ENCODE results near the gene TSPAN31.

Gene TSPAN31

DNA sequence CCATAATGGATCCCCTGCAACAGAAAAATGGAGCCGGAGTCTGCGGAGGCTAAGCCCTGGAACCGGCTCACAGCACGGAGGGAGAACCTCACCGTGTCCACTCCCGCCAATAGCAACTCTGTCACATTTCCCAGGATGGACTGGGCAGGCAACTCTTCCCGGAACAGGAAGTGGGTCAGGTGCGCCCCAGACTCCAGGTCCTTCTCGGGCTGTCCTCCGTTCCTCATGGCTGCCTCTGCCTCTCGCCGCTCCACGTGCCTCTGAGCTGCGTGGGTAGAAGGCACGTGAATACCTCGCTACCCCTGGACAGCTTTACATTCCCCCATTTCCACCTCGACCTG lies 19.8 kb downstream of the TSPAN31 start:
- peak overlapping the region; percentile 9 for H3K4me3 ChIP-seq (ENCODE audit: extremely low read depth, insufficient read depth, low read length, poor library complexity, severe bottlenecking)
- peaks cover 15% of the 10 kb centered on the region for H3K36me3 ChIP-seq (ENCODE audit: control insufficient read depth, insufficient read depth, low read length)
- H3K4me1 ChIP-seq (ENCODE audit: control insufficient read depth, insufficient read depth, low read length, poor library complexity, severe bottlenecking), result peaks cover 10% of the 10 kb centered on the region
- 23 to 29% methylated on average over 16 of the region's 17 CpGs for WGBS, 2 experiments (ENCODE audit: insufficient coverage in 2 of 2)
- no peak overlapping the region for H3K27ac ChIP-seq (ENCODE audit: low read depth, low read length, severe bottlenecking)
- H3K9me3 ChIP-seq (ENCODE audit: control insufficient read depth, low read length), result no peaks in the 10 kb centered on the region

DNA sequence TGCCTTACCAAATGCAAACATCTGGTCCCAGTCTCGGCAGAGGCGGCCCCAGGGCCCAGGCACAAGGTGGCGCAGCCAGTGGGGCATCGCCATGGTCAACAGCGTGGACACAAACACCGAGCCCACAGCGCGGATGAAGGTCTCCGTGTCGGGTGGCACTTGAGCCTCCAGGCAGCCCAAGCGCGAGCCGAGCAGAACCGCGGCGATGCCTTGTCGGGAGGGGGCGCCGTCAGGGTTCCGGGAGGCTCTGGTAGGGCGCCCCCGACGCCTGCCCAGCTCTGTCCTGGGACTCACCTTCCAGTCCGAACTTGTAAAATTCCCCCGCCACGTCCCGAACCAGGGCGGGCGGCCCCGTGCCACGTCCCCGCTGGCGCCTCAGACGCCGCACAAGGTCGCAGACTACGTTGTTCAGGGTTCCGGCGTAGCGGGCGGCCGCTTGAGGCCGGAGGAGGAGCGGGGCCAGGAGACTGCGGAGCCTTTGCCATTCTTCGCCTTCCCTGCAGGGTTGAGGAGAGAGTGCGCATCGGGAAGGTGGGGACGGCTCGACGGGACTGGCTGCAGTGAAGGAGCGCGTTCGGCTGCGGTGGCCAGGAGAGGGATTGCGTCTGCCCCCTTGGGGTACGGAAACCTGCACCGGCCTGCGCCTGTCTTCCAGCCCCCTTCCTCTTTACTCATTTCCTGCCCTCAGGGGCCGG lies 20.3 kb downstream of the TSPAN31 start:
- Histone ChIP-seq H3K36me3 (ENCODE audit: control insufficient read depth, insufficient read depth, low read length) (peaks cover 18% of the 10 kb centered on the region), H3K4me1 (ENCODE audit: control insufficient read depth, insufficient read depth, low read length, poor library complexity, severe bottlenecking) (peaks cover 10% of the 10 kb centered on the region), H3K27ac (ENCODE audit: low read depth, low read length, severe bottlenecking) (no peak overlapping the region), H3K4me3 (ENCODE audit: extremely low read depth, insufficient read depth, low read length, poor library complexity, severe bottlenecking) (peak overlapping the region; percentile 9), H3K9me3 (ENCODE audit: control insufficient read depth, low read length) (no peaks in the 10 kb centered on the region)
- WGBS, 2 experiments (ENCODE audit: insufficient coverage in 2 of 2), result 1 to 3% methylated on average over 52 to 60 of the region's 60 CpGs

DNA sequence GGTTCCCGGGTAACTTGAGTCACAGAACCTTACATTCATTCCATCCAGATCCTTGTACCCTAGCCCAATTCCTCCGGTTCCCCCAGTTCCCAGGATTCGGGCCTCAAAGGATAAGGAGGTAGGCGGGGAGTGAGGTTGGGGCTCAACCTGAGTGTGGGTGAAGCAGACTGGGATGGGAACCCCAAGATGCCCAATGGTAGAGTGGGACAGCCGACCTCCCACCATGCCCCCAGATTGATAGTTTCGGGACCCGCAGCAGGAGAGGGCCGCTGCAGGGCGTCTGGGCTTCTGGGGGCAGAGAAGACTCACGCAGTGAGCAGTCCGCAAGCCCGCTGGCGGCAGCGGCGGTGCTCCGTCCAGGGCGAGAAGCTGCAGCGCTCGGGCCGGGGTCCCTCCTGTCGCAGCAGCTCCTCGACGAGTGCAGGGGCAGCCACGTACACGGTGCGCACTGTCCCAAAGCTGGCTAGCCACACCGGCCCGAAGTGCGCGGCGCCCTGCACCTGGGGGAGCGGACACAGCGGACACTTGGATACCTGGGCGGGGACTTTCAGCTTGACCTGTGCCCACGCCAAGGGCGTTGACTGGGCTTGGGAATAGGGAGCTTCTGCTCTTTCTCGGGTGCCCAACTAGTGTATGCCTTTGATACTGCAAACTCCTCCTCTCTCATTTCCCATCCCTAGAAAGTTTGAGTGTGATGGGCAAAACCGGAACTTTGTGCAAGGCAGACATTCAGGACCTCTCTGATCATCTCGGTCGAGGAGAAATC lies 21.0 kb downstream of the TSPAN31 start:
- 3 to 7% methylated on average over 27 to 32 of the region's 40 CpGs for WGBS, 2 experiments (ENCODE audit: insufficient coverage in 2 of 2)

DNA sequence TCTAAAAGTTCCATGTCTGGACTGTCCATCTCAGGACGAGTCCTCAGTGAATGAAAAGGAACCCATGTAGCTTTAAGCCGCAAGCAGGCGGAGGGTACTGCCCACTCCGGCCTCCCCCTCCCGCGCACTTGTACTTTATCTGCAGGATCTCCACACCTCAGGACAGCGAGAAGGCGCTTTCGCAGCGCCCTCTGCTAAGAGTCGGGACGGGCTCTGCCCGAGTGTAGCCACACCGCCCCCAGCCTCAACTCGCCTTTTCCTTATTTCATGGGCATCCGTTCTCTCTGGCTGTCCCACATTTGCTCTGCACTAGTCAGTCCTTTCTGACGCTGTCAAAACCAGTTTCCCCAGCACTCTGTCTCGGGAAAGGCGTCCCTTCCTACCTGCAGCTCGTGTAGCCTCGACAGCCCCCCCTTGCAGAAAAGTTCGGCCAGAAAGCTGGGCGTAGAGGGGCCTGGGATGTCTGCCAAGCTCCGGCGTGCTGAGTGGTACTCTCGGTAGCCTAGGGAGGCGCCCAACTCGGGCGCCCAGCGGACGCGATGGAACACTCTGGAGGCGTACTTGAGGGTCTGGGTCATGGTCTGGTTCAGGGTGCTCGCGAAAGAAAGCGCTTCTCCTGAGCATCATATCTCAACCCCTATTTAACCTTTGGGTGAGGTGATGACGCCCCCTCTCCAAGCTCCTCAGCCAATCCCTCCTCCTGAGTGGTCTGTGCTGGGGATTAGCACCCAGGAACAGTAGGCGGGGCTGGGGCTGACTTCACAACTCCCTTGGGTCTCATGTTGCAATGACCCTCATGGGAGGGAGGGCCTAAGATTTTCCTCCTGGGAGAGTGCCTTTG lies 21.8 kb downstream of the TSPAN31 start, which contains the start of gene CYP27B1:
Gene CYP27B1 (minus strand): TSS at position 615 of the 841 bp plus-strand sequence. CDS start 37 bp downstream, at position 578.
- no peaks in the 10 kb centered on the region for H3K9me3 ChIP-seq (ENCODE audit: control insufficient read depth, low read length)
- 5 to 6% methylated on average over 29 to 31 of the region's 38 CpGs for WGBS, 2 experiments (ENCODE audit: insufficient coverage in 2 of 2)
- H3K27ac ChIP-seq (ENCODE audit: low read depth, low read length, severe bottlenecking), result no peak within 1 kb of the TSS
- peaks cover 13% of the 10 kb centered on the region for H3K4me1 ChIP-seq (ENCODE audit: control insufficient read depth, insufficient read depth, low read length, poor library complexity, severe bottlenecking)
- H3K36me3 ChIP-seq (ENCODE audit: control insufficient read depth, insufficient read depth, low read length), result peaks cover 25% of the 10 kb centered on the region
- H3K4me3 ChIP-seq (ENCODE audit: extremely low read depth, insufficient read depth, low read length, poor library complexity, severe bottlenecking), result no peak within 1 kb of the TSS

More for the DNA sequence above, 21.0 kb downstream of the TSPAN31 start:
- Histone ChIP-seq H3K9me3 (ENCODE audit: control insufficient read depth, low read length) (no peaks in the 10 kb centered on the region), H3K4me1 (ENCODE audit: control insufficient read depth, insufficient read depth, low read length, poor library complexity, severe bottlenecking) (peaks cover 10% of the 10 kb centered on the region), H3K27ac (ENCODE audit: low read depth, low read length, severe bottlenecking) (no peak overlapping the region), H3K36me3 (ENCODE audit: control insufficient read depth, insufficient read depth, low read length) (peaks cover 23% of the 10 kb centered on the region), H3K4me3 (ENCODE audit: extremely low read depth, insufficient read depth, low read length, poor library complexity, severe bottlenecking) (peak overlapping the region; percentile 9)

DNA sequence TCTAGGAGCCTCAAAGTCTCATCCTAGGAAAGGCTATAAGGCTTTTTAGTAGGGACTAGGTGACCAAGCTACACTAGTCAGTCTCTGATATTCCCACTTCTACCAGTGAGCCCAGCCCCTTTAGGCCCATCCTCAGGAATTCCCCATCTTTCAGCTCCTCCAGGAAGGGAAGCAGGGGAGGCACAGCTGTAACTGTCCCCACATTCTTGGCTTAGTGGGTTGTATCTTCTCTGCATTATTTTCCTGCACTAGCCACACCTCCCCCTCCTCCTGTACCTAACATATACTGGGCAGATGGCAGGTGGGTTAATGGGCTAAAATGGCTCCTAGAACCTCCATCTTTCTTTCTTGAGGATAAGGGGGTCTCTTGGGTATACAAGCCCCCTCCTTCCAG lies 22.5 kb downstream of the TSPAN31 start:
- H3K27ac ChIP-seq (ENCODE audit: low read depth, low read length, severe bottlenecking), result no peak overlapping the region
- H3K9me3 ChIP-seq (ENCODE audit: control insufficient read depth, low read length), result no peaks in the 10 kb centered on the region
- peaks cover 25% of the 10 kb centered on the region for H3K36me3 ChIP-seq (ENCODE audit: control insufficient read depth, insufficient read depth, low read length)
- no peak overlapping the region for H3K4me3 ChIP-seq (ENCODE audit: extremely low read depth, insufficient read depth, low read length, poor library complexity, severe bottlenecking)
- peaks cover 13% of the 10 kb centered on the region for H3K4me1 ChIP-seq (ENCODE audit: control insufficient read depth, insufficient read depth, low read length, poor library complexity, severe bottlenecking)

DNA sequence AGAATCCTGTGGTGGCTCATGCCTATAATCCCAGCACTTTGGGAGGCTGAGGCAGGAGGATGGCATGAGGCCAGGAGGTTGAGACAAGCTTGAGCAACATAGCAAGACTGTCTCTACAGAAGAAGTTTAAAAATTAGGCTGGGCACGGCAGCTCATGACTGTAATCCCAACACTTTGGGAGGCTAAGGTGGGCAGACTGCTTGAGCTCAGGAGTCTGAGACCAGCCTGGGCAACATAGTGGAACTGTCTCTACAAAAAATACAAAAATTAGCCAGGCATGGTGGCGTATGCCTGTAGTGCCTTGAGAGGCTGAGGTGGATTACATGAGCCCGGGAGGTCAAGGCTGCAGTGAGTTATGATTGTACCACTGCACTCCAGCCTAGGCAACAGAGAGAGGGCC lies 23.0 kb downstream of the TSPAN31 start:
- 90 to 100% methylated on average over 1 to 3 of the region's 3 CpGs for WGBS, 2 experiments (ENCODE audit: insufficient coverage in 2 of 2)
- H3K36me3 ChIP-seq (ENCODE audit: control insufficient read depth, insufficient read depth, low read length), result peaks cover 25% of the 10 kb centered on the region
- no peaks in the 10 kb centered on the region for H3K9me3 ChIP-seq (ENCODE audit: control insufficient read depth, low read length)
- peaks cover 13% of the 10 kb centered on the region for H3K4me1 ChIP-seq (ENCODE audit: control insufficient read depth, insufficient read depth, low read length, poor library complexity, severe bottlenecking)
- H3K4me3 ChIP-seq (ENCODE audit: extremely low read depth, insufficient read depth, low read length, poor library complexity, severe bottlenecking), result no peak overlapping the region
- H3K27ac ChIP-seq (ENCODE audit: low read depth, low read length, severe bottlenecking), result no peak overlapping the region

DNA sequence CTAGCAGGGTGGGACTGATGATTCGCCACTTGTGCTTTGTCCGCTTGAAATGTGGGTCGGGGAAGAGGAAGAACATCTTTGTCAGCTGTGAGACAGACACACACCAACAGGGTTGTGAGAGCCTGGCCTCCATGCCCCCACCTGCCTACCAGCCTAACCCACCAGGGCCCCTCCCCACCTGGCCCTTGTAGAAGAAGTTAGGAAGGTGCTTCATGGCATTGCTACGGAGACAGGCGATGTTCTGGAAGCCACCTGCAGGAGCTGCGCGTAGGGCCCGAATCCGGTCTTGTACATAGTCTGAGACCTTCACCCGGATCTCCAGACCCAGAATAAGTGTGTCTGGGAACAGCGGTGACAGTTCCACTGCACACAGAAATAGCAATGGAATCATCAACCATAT lies 24.8 kb downstream of the TSPAN31 start:
- peaks cover 13% of the 10 kb centered on the region for H3K4me1 ChIP-seq (ENCODE audit: control insufficient read depth, insufficient read depth, low read length, poor library complexity, severe bottlenecking)
- no peaks in the 10 kb centered on the region for H3K9me3 ChIP-seq (ENCODE audit: control insufficient read depth, low read length)
- no peak overlapping the region for H3K4me3 ChIP-seq (ENCODE audit: extremely low read depth, insufficient read depth, low read length, poor library complexity, severe bottlenecking)
- no peak overlapping the region for H3K27ac ChIP-seq (ENCODE audit: low read depth, low read length, severe bottlenecking)
- 95 to 96% methylated on average over 9 to 10 of the region's 11 CpGs for WGBS, 2 experiments (ENCODE audit: insufficient coverage in 2 of 2)
- peaks cover 25% of the 10 kb centered on the region for H3K36me3 ChIP-seq (ENCODE audit: control insufficient read depth, insufficient read depth, low read length)

DNA sequence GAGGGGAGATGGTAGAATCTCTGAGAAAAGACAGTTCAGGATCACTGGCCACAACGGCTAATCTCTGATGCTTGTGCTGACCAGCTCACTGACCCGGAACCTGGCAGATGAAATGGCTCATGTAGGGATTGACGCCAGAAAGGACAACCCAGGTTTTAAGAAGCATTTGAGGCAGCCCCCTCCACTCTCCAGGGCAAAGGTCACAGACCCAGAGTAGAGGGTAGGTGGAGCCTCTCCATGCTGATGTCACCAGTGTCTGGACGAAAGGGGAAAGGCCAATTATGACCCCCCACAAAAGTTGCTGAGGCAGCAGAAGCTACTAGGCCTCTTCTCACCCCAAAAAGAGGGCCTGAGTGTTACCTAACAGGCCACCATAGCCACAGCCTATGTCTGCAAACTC lies 25.9 kb downstream of the TSPAN31 start:
- no peak overlapping the region for H3K27ac ChIP-seq (ENCODE audit: low read depth, low read length, severe bottlenecking)
- peak overlapping the region; percentile 74 for H3K4me3 ChIP-seq (ENCODE audit: extremely low read depth, insufficient read depth, low read length, poor library complexity, severe bottlenecking)
- WGBS, 2 experiments (ENCODE audit: insufficient coverage in 2 of 2), result 91 to 98% methylated on average over 3 to 4 of the region's 4 CpGs

DNA sequence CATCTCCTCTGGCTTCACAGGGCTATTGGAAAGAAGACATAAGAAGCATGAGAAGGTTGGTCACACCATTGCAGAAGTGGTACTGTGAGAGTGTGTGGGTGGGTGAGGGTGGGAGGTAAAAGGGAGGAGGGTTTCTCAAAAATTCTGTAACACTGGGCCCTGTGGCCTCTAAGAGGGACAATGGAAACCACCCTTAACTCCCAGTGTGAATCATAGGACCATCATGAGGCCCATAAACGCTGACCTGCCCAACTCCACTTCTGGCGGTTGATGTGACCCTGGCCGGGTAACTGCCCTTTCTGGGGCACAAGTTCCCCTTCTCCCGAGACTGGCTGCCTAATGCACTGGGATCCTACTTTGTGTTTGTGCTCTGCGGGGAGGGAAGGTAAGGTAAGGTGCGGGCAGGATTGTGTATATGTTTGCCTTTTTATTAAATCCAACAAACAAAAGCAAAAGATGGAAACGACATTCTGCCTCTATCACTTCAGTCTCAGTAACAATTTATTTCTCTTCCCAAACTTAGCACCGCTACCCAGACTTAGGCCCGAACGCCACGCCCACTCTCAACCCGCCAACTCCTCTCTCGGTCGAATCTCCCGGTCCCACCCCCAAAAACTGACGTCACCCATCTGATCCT lies 26.5 kb downstream of the TSPAN31 start:
- peak overlapping the region; percentile 74 for H3K4me3 ChIP-seq (ENCODE audit: extremely low read depth, insufficient read depth, low read length, poor library complexity, severe bottlenecking)
- 1% methylated on average over 12 to 13 of the region's 16 CpGs for WGBS, 2 experiments (ENCODE audit: insufficient coverage in 2 of 2)
- no peaks in the 10 kb centered on the region for H3K9me3 ChIP-seq (ENCODE audit: control insufficient read depth, low read length)
- peaks cover 25% of the 10 kb centered on the region for H3K36me3 ChIP-seq (ENCODE audit: control insufficient read depth, insufficient read depth, low read length)
- peaks cover 7% of the 10 kb centered on the region for H3K4me1 ChIP-seq (ENCODE audit: control insufficient read depth, insufficient read depth, low read length, poor library complexity, severe bottlenecking)
- peak overlapping the region; percentile 96 for H3K27ac ChIP-seq (ENCODE audit: low read depth, low read length, severe bottlenecking)

More for the DNA sequence above, 25.9 kb downstream of the TSPAN31 start:
- peaks cover 10% of the 10 kb centered on the region for H3K4me1 ChIP-seq (ENCODE audit: control insufficient read depth, insufficient read depth, low read length, poor library complexity, severe bottlenecking)
- H3K9me3 ChIP-seq (ENCODE audit: control insufficient read depth, low read length), result no peaks in the 10 kb centered on the region
- H3K36me3 ChIP-seq (ENCODE audit: control insufficient read depth, insufficient read depth, low read length), result peaks cover 25% of the 10 kb centered on the region

DNA sequence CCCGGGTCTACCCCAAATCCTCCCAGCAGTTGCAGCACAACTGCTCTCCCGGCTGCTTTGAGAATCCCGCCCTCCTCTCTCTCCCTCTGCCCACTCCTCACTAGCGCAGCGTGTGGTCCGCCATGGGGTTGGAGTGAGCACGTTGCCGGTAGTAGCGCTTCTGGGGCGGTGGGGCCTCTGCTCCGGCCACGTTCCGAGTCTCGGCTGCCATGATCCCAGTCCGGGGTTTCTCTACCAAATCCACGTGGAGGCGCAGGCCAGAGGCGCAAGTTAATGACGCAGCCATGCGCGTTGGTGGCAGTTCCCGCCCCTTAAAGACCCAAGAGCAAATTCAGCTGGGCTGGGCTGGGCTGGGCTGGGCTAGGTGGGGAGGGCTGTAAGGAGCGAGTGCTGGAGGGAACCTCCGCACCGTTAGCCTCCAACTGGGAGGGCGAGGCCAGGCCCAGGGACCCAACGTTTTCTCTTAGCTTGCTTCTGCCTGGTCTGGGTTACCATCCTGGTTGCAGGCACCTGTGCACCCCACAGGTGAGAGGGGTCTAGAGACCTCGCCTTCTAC lies 27.1 kb downstream of the TSPAN31 start, which contains the start of gene METTL1:
Gene METTL1 (minus strand): TSS at position 233 of the 556 bp plus-strand sequence. CDS start 22 bp downstream, at position 211.
- peaks cover 3% of the 10 kb centered on the region for H3K4me1 ChIP-seq (ENCODE audit: control insufficient read depth, insufficient read depth, low read length, poor library complexity, severe bottlenecking)

More for the DNA sequence above, 27.1 kb downstream of the TSPAN31 start, which contains the start of gene METTL1:
- WGBS, 2 experiments (ENCODE audit: insufficient coverage in 2 of 2), result 1% methylated on average over 23 of the region's 28 CpGs
- H3K27ac ChIP-seq (ENCODE audit: low read depth, low read length, severe bottlenecking), result peak within 1 kb of the TSS; percentile 96
- H3K4me3 ChIP-seq (ENCODE audit: extremely low read depth, insufficient read depth, low read length, poor library complexity, severe bottlenecking), result peak within 1 kb of the TSS; percentile 74
- H3K36me3 ChIP-seq (ENCODE audit: control insufficient read depth, insufficient read depth, low read length), result peaks cover 25% of the 10 kb centered on the region
- no peaks in the 10 kb centered on the region for H3K9me3 ChIP-seq (ENCODE audit: control insufficient read depth, low read length)
